ENCODE measurements around the gene CDSN.
"Not testable (repeated sequence)": the region's sequence is repeated elsewhere in the genome, so short reads cannot be mapped to it uniquely, and the experiment has no call there.

The CDSN gene

GRCh38 chr6:31165986-31166385 is 45.7 kb upstream of the CDSN start:
- TF ChIP-seq CSDC2 (CRISPR knock-in tag; IDR thresholded peaks at IDR 0.05), result no peak
- ATAC-seq, result no peak

GRCh38 chr6:31165064-31165832 is 45.0 kb upstream of the CDSN start:
- ATAC-seq, result not testable (repeated sequence)

- ATAC-seq, result not testable (repeated sequence)
Measured at GRCh38 chr6:31164475-31165063, 44.3 kb upstream of the CDSN start.

GRCh38 chr6:31163922-31164321 is 43.7 kb upstream of the CDSN start:
- no peak for ATAC-seq
- TF ChIP-seq POU6F1 (CRISPR knock-in tag; IDR thresholded peaks at IDR 0.05; ENCODE audit: borderline replicate concordance, low read depth) (no peak), CSDC2 (CRISPR knock-in tag; IDR thresholded peaks at IDR 0.05) (no peak), ZFP3 (CRISPR knock-in tag; IDR thresholded peaks at IDR 0.05) (no peak), ZNF565 (CRISPR knock-in tag; conservative IDR thresholded peaks at IDR 0.05; ENCODE audit: low read depth) (no peak), BACH2 (CRISPR knock-in tag; IDR thresholded peaks at IDR 0.05; ENCODE audit: borderline replicate concordance) (no peak), ZFP30 (CRISPR knock-in tag; IDR thresholded peaks at IDR 0.05) (no peak), ISL1 (CRISPR knock-in tag; IDR thresholded peaks at IDR 0.05) (no peak), ESRRG (CRISPR knock-in tag; IDR thresholded peaks at IDR 0.05) (no peak), GLIS3 (CRISPR knock-in tag; IDR thresholded peaks at IDR 0.05) (no peak), PATZ1 (CRISPR knock-in tag; IDR thresholded peaks at IDR 0.05; ENCODE audit: borderline replicate concordance) (no peak), TSHZ2 (CRISPR knock-in tag; IDR thresholded peaks at IDR 0.05) (no peak), TCF4 (CRISPR knock-in tag; IDR thresholded peaks at IDR 0.05; ENCODE audit: borderline replicate concordance) (no peak), CREB5 (CRISPR knock-in tag; IDR thresholded peaks at IDR 0.05; ENCODE audit: low read depth) (no peak), OSR1 (CRISPR knock-in tag; IDR thresholded peaks at IDR 0.05) (no peak), PPARA (CRISPR knock-in tag; IDR thresholded peaks at IDR 0.05; ENCODE audit: borderline replicate concordance) (no peak), ARNTL (CRISPR knock-in tag; IDR thresholded peaks at IDR 0.05; ENCODE audit: borderline replicate concordance, low read depth) (no peak), ZC3H10 (CRISPR knock-in tag; IDR thresholded peaks at IDR 0.05) (no peak)

GRCh38 chr6:31162463-31163165 is 42.4 kb upstream of the CDSN start:
- ATAC-seq, result no peak
- TF ChIP-seq ZNF70 (CRISPR knock-in tag; IDR thresholded peaks at IDR 0.05) (no peak), SNAI2 (CRISPR knock-in tag; IDR thresholded peaks at IDR 0.05) (no peak), ARNTL (CRISPR knock-in tag; IDR thresholded peaks at IDR 0.05; ENCODE audit: borderline replicate concordance, low read depth) (no peak), CSDC2 (CRISPR knock-in tag; IDR thresholded peaks at IDR 0.05) (no peak), PATZ1 (CRISPR knock-in tag; IDR thresholded peaks at IDR 0.05; ENCODE audit: borderline replicate concordance) (no peak), CSRNP3 (CRISPR knock-in tag; IDR thresholded peaks at IDR 0.05) (no peak), CREB5 (CRISPR knock-in tag; IDR thresholded peaks at IDR 0.05; ENCODE audit: low read depth) (no peak), TCF4 (CRISPR knock-in tag; IDR thresholded peaks at IDR 0.05; ENCODE audit: borderline replicate concordance) (no peak)
